CD8-positive, alpha-beta memory T cell (primary cell): ENCODE data around the gene RIT2. TPM values are rescaled to one million over a fixed set of nuclear protein-coding genes. Genes with fewer than 3 reads are reported as not detected.

Source experiments
- CTCF ChIA-PET: fragments of 350-600 bp; sonication (Branson Sonifier 250); formaldehyde crosslinking; loops from one replicate; lab custom pipeline; 2021; ENCODE audit warnings: antibody characterized with exemption; lab: Charles Lee
- POLR2A ChIA-PET: fragments of 350-600 bp; sonication (Branson Sonifier 250); formaldehyde crosslinking; loops from one replicate; lab custom pipeline; 2021; ENCODE audit warnings: antibody characterized with exemption; lab: Charles Lee
- DNase-seq, 5 donors: peaks; one replicate each; pipeline versions ENCODE4 v3.0.0 to v3.0.0-alpha.2; 2020 to 2022; ENCODE audit warnings: mixed read lengths in 1 of 5
- H3K27ac ChIP-seq: one replicate; pipeline ENCODE4 v1.7.0; 2013; ENCODE audit warnings: low read depth, mild to moderate bottlenecking, low read length, moderate library complexity
- H3K27me3 ChIP-seq: 2 replicates; pipeline ENCODE4 v1.7.0; 2013; ENCODE audit warnings: low read length, mild to moderate bottlenecking; ENCODE audit not compliant: insufficient read depth, poor library complexity, severe bottlenecking
- H3K36me3 ChIP-seq: 2 replicates; pipeline ENCODE4 v1.7.0; 2013; ENCODE audit warnings: mild to moderate bottlenecking, low read length, moderate library complexity; ENCODE audit not compliant: insufficient read depth
- H3K4me1 ChIP-seq: 2 replicates; pipeline ENCODE4 v1.7.0; 2013; ENCODE audit warnings: mild to moderate bottlenecking, low read length, moderate library complexity; ENCODE audit not compliant: insufficient read depth
- H3K4me3 ChIP-seq: 2 replicates; pipeline ENCODE4 v1.7.0; 2013; ENCODE audit warnings: mild to moderate bottlenecking, low read length
- H3K9me3 ChIP-seq: 2 replicates; pipeline ENCODE4 v1.7.0; 2013; ENCODE audit warnings: mild to moderate bottlenecking, low read length
- H3K27ac Mint-ChIP-seq, 8 donors: one replicate each; pipeline ENCODE4 v1.8.0; 2020 to 2021; ENCODE audit warnings: mixed read lengths in 8 of 8, mild to moderate bottlenecking in 6 of 8, inconsistent platforms in 3 of 8, moderate library complexity in 3 of 8
- H3K27me3 Mint-ChIP-seq, 2 donors: one replicate each; pipeline ENCODE4 v1.8.0; 2020 to 2021; ENCODE audit warnings: mixed read lengths in 2 of 2, mild to moderate bottlenecking in 1 of 2, moderate library complexity in 1 of 2
- H3K36me3 Mint-ChIP-seq, 3 donors: one replicate each; pipeline ENCODE4 v1.8.0; 2020 to 2021; ENCODE audit warnings: mixed read lengths in 3 of 3, inconsistent platforms in 1 of 3, mild to moderate bottlenecking in 1 of 3
- H3K4me1 Mint-ChIP-seq, 3 donors: one replicate each; pipeline ENCODE4 v1.8.0; 2020 to 2021; ENCODE audit warnings: mixed read lengths in 3 of 3, inconsistent platforms in 1 of 3, mild to moderate bottlenecking in 1 of 3
- H3K4me3 Mint-ChIP-seq, 7 donors: one replicate each; pipeline ENCODE4 v1.8.0; 2020 to 2021; ENCODE audit warnings: mixed read lengths in 7 of 7, mild to moderate bottlenecking in 6 of 7, moderate library complexity in 4 of 7, inconsistent platforms in 2 of 7
- H3K9me3 Mint-ChIP-seq, 5 donors: one replicate each; pipeline ENCODE4 v1.8.0; 2020 to 2022; ENCODE audit warnings: mixed read lengths in 5 of 5, mild to moderate bottlenecking in 3 of 5, moderate library complexity in 2 of 5, inconsistent platforms in 1 of 5
- polyA plus RNA-seq: library from polyadenylated mRNA; unstranded; fragments of 300-500 nt; fragmentation: Illumina TruSeq; gene quantifications from one replicate; pipeline ENCODE4 v1.2.3, GENCODE V29; 2021
- total RNA-seq, 2 experiments: library from RNA; stranded (reverse); gene quantifications; one replicate each; pipeline ENCODE4 v1.2.3, GENCODE V29; 2021

Gene RIT2
- total and polyA plus RNA-seq, 3 experiments from 2014 or later, result not detected

DNA sequence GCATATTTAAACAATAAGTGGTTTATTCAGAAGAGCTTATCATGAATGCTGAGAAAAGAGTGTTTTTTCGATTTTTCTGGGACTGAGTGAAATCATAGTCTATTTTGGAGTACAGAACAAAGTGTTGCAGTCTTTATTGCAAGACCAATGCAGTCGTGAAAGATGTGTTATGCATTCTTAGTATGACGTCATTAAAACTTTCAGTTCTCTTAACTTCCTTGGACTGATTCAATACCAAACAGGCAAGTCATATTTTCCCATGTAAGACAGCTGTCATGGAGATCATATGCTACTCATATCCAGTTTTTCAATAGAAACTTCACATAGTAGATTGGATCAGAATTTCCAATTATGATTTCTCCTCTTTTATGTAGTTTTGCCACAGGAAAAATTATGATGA, 92.6 kb downstream of the RIT2 start:
- POLR2A ChIA-PET, result no interaction called here
- Mint-ChIP-seq H3K4me1 (no peaks in the 10 kb centered on the region), H3K27me3 (no peaks in the 10 kb centered on the region), H3K4me3 (no peak overlapping the region), H3K36me3 (no peaks in the 10 kb centered on the region), H3K27ac (no peak overlapping the region), H3K9me3 (peaks cover 12 to 45% (median 12%) of the 10 kb centered on the region in 5 donors)
- no peak for DNase-seq
- no peaks in the 10 kb centered on the region for H3K4me1 ChIP-seq
- CTCF ChIA-PET, result no interaction called here
- H3K27ac ChIP-seq, result no peak overlapping the region
- no peaks in the 10 kb centered on the region for H3K36me3 ChIP-seq
- H3K9me3 ChIP-seq, result no peaks in the 10 kb centered on the region
- no peaks in the 10 kb centered on the region for H3K27me3 ChIP-seq
- no peak overlapping the region for H3K4me3 ChIP-seq

DNA sequence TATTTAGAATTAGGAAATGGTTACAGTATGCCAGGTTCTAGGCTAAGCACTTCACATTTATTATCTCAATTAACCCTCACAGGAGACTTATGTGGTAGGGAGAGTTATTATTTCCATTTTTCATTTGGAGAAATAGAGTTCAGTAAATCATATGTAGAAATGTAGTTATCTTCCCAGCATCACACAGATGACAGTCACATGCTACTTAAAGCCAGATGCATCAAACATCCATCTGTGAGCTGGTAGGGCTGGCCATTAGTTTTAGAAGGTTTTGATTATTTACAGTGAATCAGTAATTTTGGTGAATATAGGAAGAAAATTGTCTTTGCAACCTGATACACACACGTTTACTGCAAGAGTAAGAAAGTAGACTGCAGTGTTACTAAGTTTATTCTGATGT, 97.9 kb downstream of the RIT2 start:
- H3K27me3 Mint-ChIP-seq, result no peaks in the 10 kb centered on the region
- no peaks in the 10 kb centered on the region for H3K4me1 ChIP-seq
- DNase-seq, result no peak
- H3K27me3 ChIP-seq, result no peaks in the 10 kb centered on the region
- H3K27ac ChIP-seq, result no peak overlapping the region
- no peaks in the 10 kb centered on the region for H3K36me3 ChIP-seq
- POLR2A ChIA-PET, result no interaction called here
- no peaks in the 10 kb centered on the region for H3K4me1 Mint-ChIP-seq
- H3K36me3 Mint-ChIP-seq, result no peaks in the 10 kb centered on the region
- peaks cover 2 to 45% (median 17%) of the 10 kb centered on the region in 5 donors for H3K9me3 Mint-ChIP-seq
- H3K4me3 ChIP-seq, result no peak overlapping the region
- no peak overlapping the region for H3K27ac Mint-ChIP-seq
- no peak overlapping the region for H3K4me3 Mint-ChIP-seq
- CTCF ChIA-PET, result no interaction called here
- H3K9me3 ChIP-seq, result no peaks in the 10 kb centered on the region

DNA sequence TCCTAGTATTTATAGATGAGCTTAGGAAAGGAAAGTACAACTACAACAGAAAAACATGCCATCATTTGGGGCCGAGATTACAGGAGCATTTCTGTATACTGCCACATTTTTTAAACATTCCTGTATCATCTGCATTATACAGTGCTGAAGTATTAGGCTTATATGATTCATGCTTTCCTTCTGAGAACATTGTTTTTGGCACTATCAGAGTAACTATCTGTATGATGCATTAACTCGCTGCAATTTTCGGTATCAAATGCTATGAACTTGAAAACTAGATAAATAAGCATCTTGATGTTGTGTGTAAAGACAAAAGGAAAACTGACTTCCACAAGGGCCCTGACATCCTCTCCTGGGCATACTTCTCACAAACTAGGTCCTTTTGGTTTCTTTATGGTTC, 102.0 kb downstream of the RIT2 start:
- Mint-ChIP-seq H3K4me3 (no peak overlapping the region), H3K9me3 (peaks cover 0 to 30% (median 13%) of the 10 kb centered on the region in 5 donors), H3K27ac (no peak overlapping the region), H3K4me1 (no peaks in the 10 kb centered on the region), H3K27me3 (no peaks in the 10 kb centered on the region), H3K36me3 (no peaks in the 10 kb centered on the region)
- POLR2A ChIA-PET, result no interaction called here
- Histone ChIP-seq H3K36me3 (no peaks in the 10 kb centered on the region), H3K4me1 (no peaks in the 10 kb centered on the region), H3K9me3 (no peaks in the 10 kb centered on the region), H3K4me3 (no peak overlapping the region), H3K27me3 (no peaks in the 10 kb centered on the region), H3K27ac (no peak overlapping the region)
- DNase-seq, result no peak
- CTCF ChIA-PET, result no interaction called here

DNA sequence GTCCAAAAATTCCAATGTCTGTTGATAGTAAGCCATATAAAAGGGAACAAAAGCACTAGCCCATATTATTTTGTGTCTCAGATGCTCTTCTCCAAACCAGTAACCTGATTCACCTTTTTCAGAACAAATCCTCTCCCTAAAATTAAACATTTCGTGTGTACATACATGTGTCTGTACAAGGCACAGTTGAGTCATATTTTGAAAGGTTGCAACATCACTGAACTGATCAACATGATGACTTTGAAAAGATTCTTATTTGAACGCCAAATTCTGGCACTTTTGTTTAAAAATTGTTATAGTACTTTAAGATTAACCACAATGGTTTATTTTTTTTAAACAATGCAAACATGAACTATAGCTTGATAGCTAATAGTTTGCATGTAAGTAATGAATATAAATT, 102.5 kb downstream of the RIT2 start:
- H3K36me3 Mint-ChIP-seq, result no peaks in the 10 kb centered on the region
- no peaks in the 10 kb centered on the region for H3K4me1 Mint-ChIP-seq
- CTCF ChIA-PET, result no interaction called here
- no peaks in the 10 kb centered on the region for H3K9me3 ChIP-seq
- no peak for DNase-seq
- no peak overlapping the region for H3K4me3 ChIP-seq
- H3K27me3 Mint-ChIP-seq, result no peaks in the 10 kb centered on the region
- no peak overlapping the region for H3K27ac ChIP-seq
- H3K27ac Mint-ChIP-seq, result no peak overlapping the region
- H3K27me3 ChIP-seq, result no peaks in the 10 kb centered on the region
- no peak overlapping the region for H3K4me3 Mint-ChIP-seq
- no peaks in the 10 kb centered on the region for H3K4me1 ChIP-seq
- POLR2A ChIA-PET, result no interaction called here
- no peaks in the 10 kb centered on the region for H3K36me3 ChIP-seq
- H3K9me3 Mint-ChIP-seq, result peaks cover 0 to 28% (median 13%) of the 10 kb centered on the region in 5 donors

DNA sequence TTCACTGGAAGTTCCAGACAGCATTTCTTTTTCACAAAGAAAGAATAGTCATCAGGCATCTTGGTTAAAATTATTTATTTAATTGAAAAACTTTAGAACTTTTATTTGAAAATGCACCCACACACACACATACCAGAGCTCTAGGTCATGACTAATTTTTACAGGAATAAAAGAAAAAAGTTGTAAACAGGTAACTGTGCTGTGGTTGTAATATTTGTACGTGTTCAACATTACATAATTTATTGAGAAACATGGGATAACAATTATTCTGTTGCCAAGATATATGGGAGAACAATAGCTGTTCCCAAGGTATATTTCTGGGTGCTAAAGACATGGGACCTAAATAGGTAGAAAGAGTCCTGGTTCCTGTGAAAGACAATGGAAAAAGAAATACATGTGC, 104.9 kb downstream of the RIT2 start:
- no peak for DNase-seq
- Mint-ChIP-seq H3K9me3 (peaks cover under 1 to 27% (median 9%) of the 10 kb centered on the region in 5 donors), H3K4me3 (no peak overlapping the region), H3K27me3 (no peaks in the 10 kb centered on the region), H3K4me1 (no peaks in the 10 kb centered on the region), H3K36me3 (no peaks in the 10 kb centered on the region), H3K27ac (no peak overlapping the region)
- CTCF ChIA-PET, result no interaction called here
- Histone ChIP-seq H3K27ac (no peak overlapping the region), H3K9me3 (no peaks in the 10 kb centered on the region), H3K27me3 (no peaks in the 10 kb centered on the region), H3K4me3 (no peak overlapping the region), H3K36me3 (no peaks in the 10 kb centered on the region), H3K4me1 (no peaks in the 10 kb centered on the region)
- POLR2A ChIA-PET, result no interaction called here

DNA sequence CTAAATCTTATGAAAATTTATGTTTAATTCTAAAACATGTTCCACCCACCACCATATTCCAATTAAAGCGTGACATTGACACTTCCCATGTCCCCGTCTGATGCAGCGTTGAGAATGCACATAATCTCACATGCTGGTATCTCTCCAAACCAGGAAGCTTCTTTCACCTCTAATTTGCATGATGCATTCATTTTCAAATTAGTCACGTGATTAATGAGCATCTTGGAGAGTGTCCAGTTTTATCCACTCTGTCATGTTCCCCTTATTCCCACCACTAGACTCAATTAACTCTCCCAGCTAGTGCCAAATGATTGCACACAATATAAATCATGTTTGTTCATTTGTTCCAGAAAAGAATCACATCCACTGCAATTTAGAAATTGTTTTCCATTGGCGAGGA, 105.8 kb downstream of the RIT2 start:
- Mint-ChIP-seq H3K9me3 (peaks cover 5 to 31% (median 7%) of the 10 kb centered on the region in 5 donors), H3K36me3 (no peaks in the 10 kb centered on the region), H3K27me3 (no peaks in the 10 kb centered on the region), H3K4me3 (no peak overlapping the region), H3K4me1 (no peaks in the 10 kb centered on the region), H3K27ac (no peak overlapping the region)
- Histone ChIP-seq H3K4me3 (no peak overlapping the region), H3K9me3 (no peaks in the 10 kb centered on the region), H3K36me3 (no peaks in the 10 kb centered on the region), H3K4me1 (no peaks in the 10 kb centered on the region), H3K27me3 (no peaks in the 10 kb centered on the region), H3K27ac (no peak overlapping the region)
- CTCF ChIA-PET, result no interaction called here
- DNase-seq, result no peak
- POLR2A ChIA-PET, result no interaction called here

DNA sequence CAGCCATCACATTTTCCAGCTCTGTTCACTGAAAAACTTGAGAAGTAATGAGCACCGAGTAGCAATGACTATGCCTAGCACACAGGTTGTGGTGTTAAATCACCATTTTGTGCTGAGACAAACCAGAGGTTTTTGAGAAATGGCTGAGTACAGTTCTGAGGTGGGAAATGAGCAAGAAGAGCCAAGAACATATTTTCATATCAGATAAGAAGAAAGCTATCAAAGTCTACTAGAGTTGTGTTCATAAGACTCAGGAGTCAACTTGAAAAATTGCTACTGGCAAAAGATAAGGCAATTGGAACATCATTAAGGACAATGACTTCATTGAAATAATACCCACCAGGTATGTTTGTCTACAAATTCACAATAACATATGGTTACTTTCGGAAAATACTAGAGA, 108.1 kb downstream of the RIT2 start:
- Histone ChIP-seq H3K27me3 (no peaks in the 10 kb centered on the region), H3K27ac (no peak overlapping the region), H3K36me3 (no peaks in the 10 kb centered on the region), H3K4me3 (no peak overlapping the region), H3K9me3 (no peaks in the 10 kb centered on the region), H3K4me1 (no peaks in the 10 kb centered on the region)
- no peak overlapping the region for H3K4me3 Mint-ChIP-seq
- DNase-seq, result no peak
- peaks cover 4 to 35% (median 10%) of the 10 kb centered on the region in 5 donors for H3K9me3 Mint-ChIP-seq
- H3K4me1 Mint-ChIP-seq, result no peaks in the 10 kb centered on the region
- H3K27me3 Mint-ChIP-seq, result no peaks in the 10 kb centered on the region
- no peak overlapping the region for H3K27ac Mint-ChIP-seq
- POLR2A ChIA-PET, result no interaction called here
- CTCF ChIA-PET, result no interaction called here
- H3K36me3 Mint-ChIP-seq, result no peaks in the 10 kb centered on the region

DNA sequence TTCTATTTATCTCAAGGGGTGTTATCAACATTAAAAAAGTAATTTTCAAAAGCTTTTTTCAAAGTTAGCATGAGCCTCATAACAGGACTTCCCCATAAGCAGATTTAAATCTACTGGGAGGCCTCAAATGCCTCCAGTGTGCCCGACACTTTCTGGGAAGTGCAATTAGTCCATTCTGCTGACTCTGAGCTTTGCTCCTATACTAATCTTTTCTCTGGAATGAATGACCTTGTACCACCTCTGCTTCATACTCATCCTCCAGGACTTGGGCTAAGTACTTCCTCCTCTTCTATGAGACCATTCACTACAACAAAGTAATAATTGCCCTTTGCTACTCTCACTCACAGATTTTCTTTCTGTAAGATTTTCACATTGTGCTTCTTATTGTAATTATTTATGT, 111.1 kb downstream of the RIT2 start:
- Histone ChIP-seq H3K36me3 (no peaks in the 10 kb centered on the region), H3K27me3 (no peaks in the 10 kb centered on the region), H3K4me3 (no peak overlapping the region), H3K4me1 (no peaks in the 10 kb centered on the region), H3K9me3 (no peaks in the 10 kb centered on the region), H3K27ac (no peak overlapping the region)
- CTCF ChIA-PET, result no interaction called here
- no peaks in the 10 kb centered on the region for H3K27me3 Mint-ChIP-seq
- DNase-seq, result no peak
- no peaks in the 10 kb centered on the region for H3K4me1 Mint-ChIP-seq
- H3K4me3 Mint-ChIP-seq, result no peak overlapping the region
- POLR2A ChIA-PET, result no interaction called here
- H3K27ac Mint-ChIP-seq, result no peak overlapping the region
- peaks cover 5 to 36% (median 9%) of the 10 kb centered on the region in 5 donors for H3K9me3 Mint-ChIP-seq
- H3K36me3 Mint-ChIP-seq, result no peaks in the 10 kb centered on the region

DNA sequence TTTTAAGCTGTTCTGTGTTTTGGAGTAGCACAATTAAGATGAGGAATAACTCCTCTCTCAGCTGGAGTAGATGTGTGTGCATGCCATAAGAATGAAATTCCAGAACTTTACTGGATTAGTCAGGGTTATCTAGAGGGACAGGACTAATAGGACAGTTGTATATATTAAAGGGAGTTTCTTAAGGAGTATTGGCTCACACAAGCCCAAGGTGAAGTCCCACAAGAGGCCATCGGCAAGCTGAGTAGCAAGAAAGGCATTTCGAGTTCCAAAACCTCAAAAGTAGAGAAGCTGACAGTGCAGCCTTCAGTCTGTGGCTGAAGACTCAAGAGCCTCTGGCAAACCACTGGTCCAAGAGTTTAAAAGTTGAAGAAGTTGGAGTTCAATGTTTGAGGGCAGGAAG, 113.7 kb downstream of the RIT2 start:
- Histone ChIP-seq H3K27me3 (no peaks in the 10 kb centered on the region), H3K36me3 (no peaks in the 10 kb centered on the region), H3K9me3 (no peaks in the 10 kb centered on the region), H3K4me3 (no peak overlapping the region), H3K4me1 (no peaks in the 10 kb centered on the region), H3K27ac (no peak overlapping the region)
- Mint-ChIP-seq H3K4me3 (no peak overlapping the region), H3K36me3 (no peaks in the 10 kb centered on the region), H3K27me3 (no peaks in the 10 kb centered on the region), H3K27ac (no peak overlapping the region), H3K9me3 (peaks cover 5 to 38% (median 7%) of the 10 kb centered on the region in 5 donors), H3K4me1 (no peaks in the 10 kb centered on the region)
- ChIA-PET POLR2A (no interaction called here), CTCF (no interaction called here)
- no peak for DNase-seq
